GM21526 (cell line): ENCODE data around the gene SLC35D3.
A peak's percentile ranks its signal among the peaks of the same experiment; 100 is the strongest.
"Not testable (repeated sequence)": the region's sequence is repeated elsewhere in the genome, so short reads cannot be mapped to it uniquely, and the experiment has no call there.

Experiments
- ATAC-seq: cut with Tn5 transposase; IDR thresholded peaks from one replicate; pipeline ENCODE4 v1.9.1; 2021; ENCODE audit warnings: moderate library complexity; ENCODE audit not compliant: unreplicated experiment, low FRiP score

Gene SLC35D3

DNA sequence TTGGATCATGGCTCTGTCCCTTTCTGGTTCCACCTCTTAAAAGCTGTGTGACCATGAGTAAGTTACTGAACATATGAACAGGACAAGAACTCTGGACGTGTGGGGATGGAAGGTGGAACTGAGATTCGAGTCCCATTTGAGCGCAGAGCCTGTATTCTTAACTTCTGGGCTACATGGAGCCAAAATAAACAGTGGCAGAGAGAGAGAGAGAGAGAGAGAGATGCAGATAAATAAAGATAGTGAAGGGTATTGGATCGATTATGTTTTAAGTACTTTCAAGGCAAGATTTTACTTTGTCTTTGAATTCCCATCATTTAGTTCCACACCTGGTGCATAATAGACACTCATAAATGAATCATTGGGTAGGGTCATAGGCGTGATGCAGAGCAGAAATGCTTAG, 39.7 kb downstream of the SLC35D3 start:
- ATAC-seq, result no peak

DNA sequence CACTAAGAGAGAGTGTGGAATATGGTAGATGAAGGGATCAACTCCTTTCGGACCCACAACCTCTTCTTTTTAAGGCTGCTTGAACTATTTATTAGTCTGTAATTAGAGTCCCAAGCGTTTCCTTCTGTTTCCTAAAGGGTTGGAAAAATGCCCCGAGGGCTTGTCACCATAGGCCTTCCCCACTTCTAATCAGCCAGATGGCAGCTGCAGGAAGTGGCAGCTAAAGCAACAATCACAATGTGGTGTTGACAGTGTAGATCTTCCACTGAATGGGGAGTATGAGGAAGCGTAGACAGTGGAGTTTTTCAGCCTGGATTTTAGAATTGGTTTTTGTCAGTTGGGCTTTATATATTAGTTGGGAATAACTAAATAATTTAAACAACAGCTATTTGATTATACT, 40.6 kb downstream of the SLC35D3 start:
- ATAC-seq, result no peak

DNA sequence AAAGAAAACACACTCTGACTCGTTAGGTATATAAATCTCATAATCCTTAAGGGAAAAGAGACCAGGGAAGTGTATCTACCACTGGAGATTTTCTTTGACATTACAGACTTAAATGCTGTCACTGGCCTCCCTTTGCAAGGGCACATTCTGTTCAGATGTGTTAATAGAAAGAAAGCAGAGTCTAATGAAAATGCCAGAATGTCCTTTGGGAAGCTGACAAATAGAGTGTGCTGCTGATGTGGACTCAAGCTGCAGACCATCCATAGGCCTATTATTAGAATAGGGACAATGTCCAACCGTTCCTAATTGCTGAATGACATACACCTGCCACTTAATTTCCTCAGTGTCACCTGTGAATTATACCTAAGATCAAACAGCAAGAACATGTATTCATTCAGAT, 41.2 kb downstream of the SLC35D3 start:
- no peak for ATAC-seq

DNA sequence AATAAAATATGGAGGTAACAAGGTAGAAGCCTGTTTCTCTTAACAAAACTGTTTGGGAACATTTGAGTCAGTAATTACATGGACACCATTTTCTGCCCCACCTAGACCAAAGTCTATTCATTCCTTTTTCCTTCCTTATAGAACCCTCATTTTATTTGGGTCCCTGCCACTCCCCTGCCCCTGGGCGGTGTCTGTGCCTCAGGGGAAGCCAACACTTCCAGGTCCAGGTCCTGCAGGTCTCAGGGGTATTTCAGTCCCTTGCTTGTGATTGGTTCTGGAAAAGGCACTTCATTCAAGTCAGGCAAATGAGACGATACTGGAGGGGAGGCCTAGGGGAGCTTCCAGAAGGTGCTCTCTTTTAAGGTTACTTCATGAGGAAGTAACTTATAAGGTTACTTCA, 42.3 kb downstream of the SLC35D3 start:
- ATAC-seq, result no peak

DNA sequence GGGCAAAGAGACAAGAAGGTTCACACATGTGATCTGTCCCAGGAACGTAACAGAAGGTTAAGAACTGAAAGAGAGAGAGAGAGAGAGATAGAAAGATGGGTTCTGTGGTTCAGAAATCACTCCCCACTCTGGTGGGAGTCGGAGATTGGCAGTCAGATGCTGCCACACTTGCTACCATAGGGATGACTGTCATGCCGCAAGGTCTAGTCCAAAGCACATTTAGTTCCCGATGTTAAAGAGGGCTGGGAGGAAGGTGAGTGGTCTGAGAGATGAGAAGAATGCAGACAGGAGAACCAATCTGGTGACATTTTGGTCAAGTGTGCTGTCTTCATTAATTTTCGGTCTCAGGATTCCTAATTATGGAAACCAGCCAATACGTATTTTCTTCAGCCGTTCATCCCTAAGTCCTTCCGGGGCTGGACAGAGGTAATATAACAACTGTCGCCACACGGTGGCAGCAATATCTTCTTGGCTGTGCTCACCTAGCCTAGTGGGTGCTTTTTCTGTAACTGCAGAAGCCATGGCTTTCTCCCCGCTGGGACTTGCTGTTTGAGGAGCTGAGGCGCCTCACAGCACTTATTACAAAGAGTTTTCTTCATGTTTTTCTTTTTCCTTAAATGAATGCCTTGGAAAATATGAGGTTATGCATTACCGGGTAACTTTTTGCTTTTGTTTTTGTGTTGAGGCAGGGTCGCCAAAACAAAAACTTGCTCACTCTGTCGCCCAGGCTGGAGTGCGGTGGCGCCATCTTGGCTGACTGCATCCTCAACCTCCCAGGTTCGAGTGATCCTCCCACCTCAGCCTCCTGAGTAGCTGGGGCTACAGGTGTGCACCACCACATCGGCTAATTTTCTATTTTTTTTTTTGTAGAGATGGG, 46.0 kb downstream of the SLC35D3 start:
- ATAC-seq, result peak; percentile 93

DNA sequence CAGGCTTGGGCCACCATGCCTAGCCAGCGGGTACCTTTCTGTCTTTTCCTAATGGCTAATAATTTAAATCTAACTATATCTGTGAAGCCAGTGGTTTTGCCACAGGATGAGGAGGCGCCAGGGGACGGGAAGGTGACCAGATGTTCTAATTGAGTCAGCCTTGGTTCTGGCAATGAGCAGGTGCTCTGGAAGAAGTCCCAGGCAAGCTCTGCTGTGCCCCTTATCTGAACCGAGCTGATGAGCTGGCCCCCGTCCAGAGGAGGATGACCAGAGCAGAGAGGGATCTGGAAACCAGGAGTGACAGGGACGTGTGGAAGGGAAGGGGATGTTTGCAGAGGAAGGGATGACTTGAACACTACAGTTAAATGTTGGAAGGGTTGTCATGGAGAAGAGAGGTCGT, 46.7 kb downstream of the SLC35D3 start:
- ATAC-seq, result no peak

DNA sequence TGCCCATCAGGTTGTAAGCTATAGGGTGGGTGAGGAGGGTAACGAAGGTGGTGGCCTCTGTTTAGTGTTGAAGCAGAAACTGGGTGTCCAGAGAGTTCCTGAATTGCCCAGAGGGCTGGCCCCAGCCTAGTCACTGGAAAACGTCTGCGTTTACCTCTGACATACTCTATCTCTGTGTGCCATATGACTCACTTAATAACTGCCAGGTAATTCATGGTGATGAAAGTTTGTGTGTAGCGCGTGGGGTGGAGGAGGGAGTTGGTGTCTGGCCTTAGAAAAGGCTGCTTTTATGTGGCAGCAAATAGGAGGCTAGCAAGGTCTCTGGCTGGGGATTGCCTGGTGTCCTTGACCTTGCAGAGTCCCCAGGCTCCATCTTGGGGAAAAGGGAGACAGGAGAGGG, 47.3 kb downstream of the SLC35D3 start:
- ATAC-seq, result no peak

DNA sequence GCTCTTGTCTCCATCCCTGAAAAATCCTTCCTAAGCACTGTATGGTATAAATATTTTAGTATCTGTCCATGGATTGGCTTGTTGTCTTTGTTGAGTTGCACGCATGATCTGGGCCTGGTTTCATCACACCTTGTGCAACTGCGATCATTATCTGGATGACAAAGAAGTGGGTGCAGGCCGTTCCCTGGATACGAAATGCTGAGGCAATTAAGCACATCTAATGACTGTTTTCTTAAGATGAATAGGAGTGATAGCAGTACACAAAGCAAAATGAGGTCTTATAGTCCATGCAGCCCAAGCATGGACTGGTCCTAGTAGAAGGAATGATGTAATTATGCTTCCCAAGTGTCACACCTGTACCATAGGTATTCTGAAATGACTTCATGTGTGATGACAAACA, 47.8 kb downstream of the SLC35D3 start:
- ATAC-seq, result no peak

DNA sequence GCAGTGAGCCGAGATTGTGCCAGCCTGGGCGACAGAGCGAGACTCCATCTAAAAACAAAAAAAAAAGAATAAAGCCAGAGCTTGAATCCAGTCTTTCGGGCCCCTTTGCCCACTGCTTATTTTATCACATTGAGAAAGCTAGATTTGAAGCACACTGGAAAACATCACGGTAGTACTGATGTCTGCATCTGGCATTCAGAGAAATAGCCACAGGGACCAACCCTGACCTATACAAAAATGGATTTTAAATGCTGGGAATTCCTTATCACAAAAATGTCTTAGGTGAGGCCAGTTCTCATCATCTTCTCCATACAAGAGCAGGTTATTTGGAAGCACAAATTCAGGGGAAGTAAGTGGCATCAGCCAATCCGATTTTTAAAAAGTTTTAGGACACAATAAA, 49.5 kb downstream of the SLC35D3 start:
- no peak for ATAC-seq

DNA sequence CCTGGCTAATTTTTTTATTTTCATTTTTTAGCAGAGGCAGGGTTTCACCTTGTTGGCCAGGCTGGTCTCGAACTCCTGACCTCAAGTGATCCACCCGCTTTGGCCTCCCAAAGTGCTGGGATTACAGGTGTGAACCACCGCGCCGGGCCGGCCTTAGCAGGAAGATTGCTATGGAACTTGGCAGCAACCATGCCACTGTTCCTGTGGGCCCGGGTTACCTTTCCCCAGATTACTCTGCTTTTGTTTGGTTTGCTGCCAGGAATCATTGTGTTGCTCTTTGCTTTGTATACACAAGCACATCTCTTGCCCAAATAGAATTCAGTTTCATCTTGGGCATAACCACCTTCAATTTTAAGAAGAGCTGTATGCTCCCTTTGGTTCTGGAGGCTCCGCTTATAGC, 51.7 kb downstream of the SLC35D3 start:
- not testable (repeated sequence) for ATAC-seq
